Ecto neural progenitor cell (in vitro differentiated cells): ENCODE measurements around the gene NFKBIE.

Experiments
- DNase-seq: peaks from one replicate; pipeline ENCODE4 v3.0.0-alpha.2; 2018; ENCODE audit warnings: low spot score

Gene NFKBIE

GRCh38 chr6:44272529-44272928 lies 7.2 kb upstream of the NFKBIE start:
- DNase-seq: no peak

GRCh38 chr6:44271914-44272313 lies 6.6 kb upstream of the NFKBIE start:
- DNase-seq: no peak

- no peak for DNase-seq
Observed at GRCh38 chr6:44271406-44271723, 6.0 kb upstream of the NFKBIE start.

- peak; percentile 81 for DNase-seq
Observed at GRCh38 chr6:44270526-44271405, 5.4 kb upstream of the NFKBIE start.

GRCh38 chr6:44269921-44270525 lies 4.7 kb upstream of the NFKBIE start, which contains the start of gene TMEM151B:
Gene TMEM151B (plus strand): TSS chr6:44270450. CDS start chr6:44270743, 293 bp downstream.
- DNase-seq: no peak

GRCh38 chr6:44269178-44269920 lies 4.0 kb upstream of the NFKBIE start:
- DNase-seq: no peak

GRCh38 chr6:44268095-44268628 lies 2.8 kb upstream of the NFKBIE start:
- peak; percentile 82 for DNase-seq

GRCh38 chr6:44267252-44267651 lies 1.9 kb upstream of the NFKBIE start:
- no peak for DNase-seq

- DNase-seq: no peak
Observed at GRCh38 chr6:44266347-44266746, 996 bp upstream of the NFKBIE start.

- no peak for DNase-seq
Observed at GRCh38 chr6:44265722-44266233, 427 bp upstream of the NFKBIE start.

GRCh38 chr6:44264154-44265006 lies 971 bp downstream of the NFKBIE start:
- DNase-seq: no peak

GRCh38 chr6:44263354-44264100 lies 1.8 kb downstream of the NFKBIE start:
- DNase-seq: no peak

GRCh38 chr6:44262467-44263353 lies 2.6 kb downstream of the NFKBIE start:
- DNase-seq: no peak

GRCh38 chr6:44261581-44261980 lies 3.8 kb downstream of the NFKBIE start:
- DNase-seq: no peak

- DNase-seq: no peak
Observed at GRCh38 chr6:44260451-44261297, 4.7 kb downstream of the NFKBIE start.

GRCh38 chr6:44260011-44260410 lies 5.3 kb downstream of the NFKBIE start:
- no peak for DNase-seq

- no peak for DNase-seq
Observed at GRCh38 chr6:44258921-44259320, 6.4 kb downstream of the NFKBIE start.

- DNase-seq: no peak
Observed at GRCh38 chr6:44258325-44258863, 7.0 kb downstream of the NFKBIE start.
